K562 (cell line): ENCODE results near the gene SPARC. TPM values are rescaled to one million over a fixed set of nuclear protein-coding genes. Genes with fewer than 3 reads are reported as not detected.

Experiments
- BRD9 ChIP-seq: fragments of 450-650 bp; IDR thresholded peaks from 2 replicates; pipeline ENCODE4 v1.6.1; 2018; ENCODE audit warnings: low read depth; ENCODE audit not compliant: partially characterized antibody
- CHD1 ChIP-seq: fragments of 200-600 bp; sonication (generic); IDR thresholded peaks from one replicate; pipeline ENCODE4 v1.6.1; 2012; ENCODE audit warnings: mild to moderate bottlenecking, moderate library complexity, low read length, inconsistent platforms
- EP300 ChIP-seq: IDR thresholded peaks from 2 replicates; pipeline ENCODE4 v1.6.1; 2012; ENCODE audit warnings: low read length, improper control_type of control experiment
- ESRRA ChIP-seq: fragments of 450-650 bp; IDR thresholded peaks from 2 replicates; pipeline ENCODE4 v1.6.1; 2014; ENCODE audit warnings: low read depth, mild to moderate bottlenecking, moderate library complexity, borderline replicate concordance
- HDAC1 ChIP-seq, 2 experiments: fragments of 450-650 bp; IDR thresholded peaks; 2 replicates each; pipeline ENCODE4 v1.6.1; 2016 to 2017; ENCODE audit warnings: inconsistent platforms in 1 of 2, mild to moderate bottlenecking in 1 of 2, moderate library complexity in 1 of 2
- HNRNPUL1 ChIP-seq: fragments of 200-400 bp; formaldehyde crosslinking; IDR thresholded peaks from 2 replicates; pipeline ENCODE4 v1.6.1; 2017; ENCODE audit warnings: low read length
- PHF8 ChIP-seq: fragments of 200-600 bp; sonication (generic); IDR thresholded peaks from 2 replicates; pipeline ENCODE4 v1.6.1; 2012; ENCODE audit warnings: mixed run types, mild to moderate bottlenecking, inconsistent platforms, low read length, moderate library complexity, borderline replicate concordance
- RBM39 ChIP-seq: fragments of 200-400 bp; formaldehyde crosslinking; optimal IDR thresholded peaks from 2 replicates; pipeline ENCODE3; 2018; ENCODE audit warnings: low read depth, low read length
- TEAD2 ChIP-seq: fragments of 450-650 bp; IDR thresholded peaks from 2 replicates; pipeline ENCODE4 v1.6.1; 2016; ENCODE audit warnings: missing genetic modification characterization, control low read depth, missing compliant biosample characterization
- ZBTB7A ChIP-seq: IDR thresholded peaks from 2 replicates; pipeline ENCODE4 v1.6.1; 2011; ENCODE audit warnings: low read depth, mild to moderate bottlenecking, low read length, moderate library complexity, borderline replicate concordance; ENCODE audit not compliant: control insufficient read depth
- ZKSCAN3 ChIP-seq: fragments of 250-450 bp; sonication (Bioruptor Pico); IDR thresholded peaks from 2 replicates; pipeline ENCODE4 v1.4.0; 2020
- ZNF507 ChIP-seq: conservative IDR thresholded peaks from 2 replicates; pipeline ENCODE4 v1.6.1; 2017; ENCODE audit warnings: missing genetic modification characterization, missing compliant biosample characterization
- ZNF561 ChIP-seq: fragments of 450-650 bp; formaldehyde crosslinking; conservative IDR thresholded peaks from 2 replicates; pipeline ENCODE4 v1.4.0; 2020; ENCODE audit warnings: mild to moderate bottlenecking, moderate library complexity
- ZSCAN29 ChIP-seq: fragments of 450-650 bp; IDR thresholded peaks from 2 replicates; pipeline ENCODE4 v1.6.1; 2017
- polyA plus RNA-seq, 8 experiments: library from polyadenylated mRNA; depleted of rRNA in 4 of 8; stranded (reverse) in 5 of 8; unstranded in 3 of 8; fragments of >200 nt; fragmentation: Nextera tagmentation in 2 of 8; fragmentation: Illumina TruSeq in 1 of 8; extraction: Ambion mirVana in 2 of 8; extraction: Trizol in 1 of 8; gene quantifications; 2 replicates each; pipeline versions ENCODE4 v1.2.1 to v1.2.3, GENCODE V29; 2011 to 2014; ENCODE audit warnings: inconsistent platforms in 1 of 8, missing spikeins in 1 of 8
- total RNA-seq, 7 experiments: library from RNA; depleted of rRNA in 6 of 7; stranded (reverse); fragments of >200 nt in 6 of 7; fragmentation: Illumina TruSeq in 2 of 7; extraction: Trizol in 2 of 7; gene quantifications; 2 replicates each; pipeline versions ENCODE4 v1.2.1 to v1.2.3, GENCODE V29; 2011 to 2021; ENCODE audit warnings: low replicate concordance in 1 of 7
- TF ChIP-seq, protein P1 (sequence below), 3 experiments: IDR thresholded peaks in 2 of 3; conservative IDR thresholded peaks in 1 of 3; 2 replicates each; pipeline ENCODE4 v1.5.1; 2011 to 2012; ENCODE audit warnings: low read length in 3 of 3, mild to moderate bottlenecking in 3 of 3, control low read depth in 2 of 3, improper control_type of control experiment in 1 of 3, inconsistent platforms in 1 of 3, low read depth in 1 of 3, mixed read lengths in 1 of 3, moderate library complexity in 1 of 3; ENCODE audit not compliant: insufficient read depth in 2 of 3
- TF ChIP-seq, protein P2 (sequence below): fragments of 250-450 bp; sonication (Bioruptor Pico); IDR thresholded peaks from 2 replicates; pipeline ENCODE4 v1.8.0; 2021; ENCODE audit warnings: mild to moderate bottlenecking, moderate library complexity
- TF ChIP-seq, protein P3 (sequence below): fragments of 250-450 bp; sonication (Bioruptor Pico); IDR thresholded peaks from 2 replicates; pipeline ENCODE4 v1.5.0; 2021
- TF ChIP-seq, protein P4 (sequence below): sonication (generic); formaldehyde crosslinking; IDR thresholded peaks from 2 replicates; pipeline ENCODE4 v1.9.0; 2022; ENCODE audit warnings: mild to moderate bottlenecking, missing genetic modification reagents
- TF ChIP-seq, protein P5 (sequence below): fragments of 450-650 bp; IDR thresholded peaks from 2 replicates; pipeline ENCODE4 v1.6.1; 2018; ENCODE audit not compliant: partially characterized antibody

SPARC gene
- total and polyA plus RNA-seq, 9 of the 15 experiments (the other 6 are each of a cell fraction or from before 2014, with no cell fraction given), result 6.1 to 35.6 (median 12.2) TPM

DNA sequence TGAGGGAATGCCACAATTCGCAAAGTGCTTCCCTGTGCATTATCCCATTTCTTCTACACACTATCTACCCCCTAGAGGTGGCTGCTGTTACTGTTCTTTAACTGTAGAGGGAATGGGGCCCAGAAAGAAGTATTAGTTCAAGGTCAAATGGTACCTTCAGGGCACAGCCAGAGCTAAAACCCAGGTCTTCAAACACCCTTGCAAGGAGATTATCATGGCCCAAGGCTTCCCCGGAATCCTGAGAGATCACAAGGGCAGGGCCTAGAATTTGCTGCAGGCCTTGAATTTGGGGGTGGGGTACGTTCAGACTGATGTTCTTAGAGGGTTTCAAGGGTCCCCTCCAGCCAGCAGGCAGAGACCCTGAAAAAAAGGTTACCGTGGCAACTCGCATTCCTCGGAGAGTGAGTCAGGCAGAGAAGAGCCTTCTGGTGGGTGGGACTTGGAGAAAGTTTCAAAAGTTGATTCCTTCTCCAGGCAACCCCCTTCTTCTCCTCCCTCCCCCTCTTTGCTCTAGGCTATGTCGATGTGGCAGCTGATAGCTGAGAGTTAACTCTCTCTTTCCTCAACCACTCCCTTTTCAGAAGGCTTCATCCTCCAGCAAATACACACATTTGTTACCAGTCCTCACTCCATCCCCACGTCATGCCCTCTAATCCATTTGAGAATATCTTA, 1.9 kb downstream of the SPARC start (continued):
- TF ChIP-seq, protein P1, sequence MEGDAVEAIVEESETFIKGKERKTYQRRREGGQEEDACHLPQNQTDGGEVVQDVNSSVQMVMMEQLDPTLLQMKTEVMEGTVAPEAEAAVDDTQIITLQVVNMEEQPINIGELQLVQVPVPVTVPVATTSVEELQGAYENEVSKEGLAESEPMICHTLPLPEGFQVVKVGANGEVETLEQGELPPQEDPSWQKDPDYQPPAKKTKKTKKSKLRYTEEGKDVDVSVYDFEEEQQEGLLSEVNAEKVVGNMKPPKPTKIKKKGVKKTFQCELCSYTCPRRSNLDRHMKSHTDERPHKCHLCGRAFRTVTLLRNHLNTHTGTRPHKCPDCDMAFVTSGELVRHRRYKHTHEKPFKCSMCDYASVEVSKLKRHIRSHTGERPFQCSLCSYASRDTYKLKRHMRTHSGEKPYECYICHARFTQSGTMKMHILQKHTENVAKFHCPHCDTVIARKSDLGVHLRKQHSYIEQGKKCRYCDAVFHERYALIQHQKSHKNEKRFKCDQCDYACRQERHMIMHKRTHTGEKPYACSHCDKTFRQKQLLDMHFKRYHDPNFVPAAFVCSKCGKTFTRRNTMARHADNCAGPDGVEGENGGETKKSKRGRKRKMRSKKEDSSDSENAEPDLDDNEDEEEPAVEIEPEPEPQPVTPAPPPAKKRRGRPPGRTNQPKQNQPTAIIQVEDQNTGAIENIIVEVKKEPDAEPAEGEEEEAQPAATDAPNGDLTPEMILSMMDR (IDR thresholded peaks at IDR 0.05 in 2 of 3, conservative IDR thresholded peaks at IDR 0.05 in 1 of 3; ENCODE audit: insufficient read depth in 2 of 3, low read depth in 1 of 3, low read length in 3 of 3), result peak; percentile 7 to 30 (median 26); a peak in 1 of 6 replicates
- TF ChIP-seq ZSCAN29, result no peak
- TF ChIP-seq ZNF507 (tag), result no peak
- TF ChIP-seq, protein P2, sequence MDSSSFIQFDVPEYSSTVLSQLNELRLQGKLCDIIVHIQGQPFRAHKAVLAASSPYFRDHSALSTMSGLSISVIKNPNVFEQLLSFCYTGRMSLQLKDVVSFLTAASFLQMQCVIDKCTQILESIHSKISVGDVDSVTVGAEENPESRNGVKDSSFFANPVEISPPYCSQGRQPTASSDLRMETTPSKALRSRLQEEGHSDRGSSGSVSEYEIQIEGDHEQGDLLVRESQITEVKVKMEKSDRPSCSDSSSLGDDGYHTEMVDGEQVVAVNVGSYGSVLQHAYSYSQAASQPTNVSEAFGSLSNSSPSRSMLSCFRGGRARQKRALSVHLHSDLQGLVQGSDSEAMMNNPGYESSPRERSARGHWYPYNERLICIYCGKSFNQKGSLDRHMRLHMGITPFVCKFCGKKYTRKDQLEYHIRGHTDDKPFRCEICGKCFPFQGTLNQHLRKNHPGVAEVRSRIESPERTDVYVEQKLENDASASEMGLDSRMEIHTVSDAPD (CRISPR knock-in tag), result no peak
- TF ChIP-seq PHF8, result no peak
- TF ChIP-seq HDAC1 (IDR thresholded peaks at IDR 0.05), result no peak
- no peak for TF ChIP-seq ZKSCAN3 (CRISPR knock-in tag)
- TF ChIP-seq HNRNPUL1, result no peak
- no peak for TF ChIP-seq CHD1
- TF ChIP-seq ZBTB7A, result peak; percentile 43; the same call in 1 of the 2 replicates
- peak; percentile 71; the same call in 1 of the 2 replicates for TF ChIP-seq ESRRA
- no peak for TF ChIP-seq RBM39
- TF ChIP-seq EP300, result no peak
- TF ChIP-seq, protein P3, sequence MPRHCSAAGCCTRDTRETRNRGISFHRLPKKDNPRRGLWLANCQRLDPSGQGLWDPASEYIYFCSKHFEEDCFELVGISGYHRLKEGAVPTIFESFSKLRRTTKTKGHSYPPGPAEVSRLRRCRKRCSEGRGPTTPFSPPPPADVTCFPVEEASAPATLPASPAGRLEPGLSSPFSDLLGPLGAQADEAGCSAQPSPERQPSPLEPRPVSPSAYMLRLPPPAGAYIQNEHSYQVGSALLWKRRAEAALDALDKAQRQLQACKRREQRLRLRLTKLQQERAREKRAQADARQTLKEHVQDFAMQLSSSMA (CRISPR knock-in tag), result no peak
- TF ChIP-seq, protein P4, sequence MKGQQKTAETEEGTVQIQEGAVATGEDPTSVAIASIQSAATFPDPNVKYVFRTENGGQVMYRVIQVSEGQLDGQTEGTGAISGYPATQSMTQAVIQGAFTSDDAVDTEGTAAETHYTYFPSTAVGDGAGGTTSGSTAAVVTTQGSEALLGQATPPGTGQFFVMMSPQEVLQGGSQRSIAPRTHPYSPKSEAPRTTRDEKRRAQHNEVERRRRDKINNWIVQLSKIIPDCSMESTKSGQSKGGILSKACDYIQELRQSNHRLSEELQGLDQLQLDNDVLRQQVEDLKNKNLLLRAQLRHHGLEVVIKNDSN (CRISPR knock-in tag), result no peak
- no peak for TF ChIP-seq ZNF561 (CRISPR knock-in tag)
- TF ChIP-seq TEAD2, result 0 out of 2 replicates have a peak, but pooled peaks have one; percentile 44
- TF ChIP-seq BRD9, result no peak
- TF ChIP-seq, protein P5, sequence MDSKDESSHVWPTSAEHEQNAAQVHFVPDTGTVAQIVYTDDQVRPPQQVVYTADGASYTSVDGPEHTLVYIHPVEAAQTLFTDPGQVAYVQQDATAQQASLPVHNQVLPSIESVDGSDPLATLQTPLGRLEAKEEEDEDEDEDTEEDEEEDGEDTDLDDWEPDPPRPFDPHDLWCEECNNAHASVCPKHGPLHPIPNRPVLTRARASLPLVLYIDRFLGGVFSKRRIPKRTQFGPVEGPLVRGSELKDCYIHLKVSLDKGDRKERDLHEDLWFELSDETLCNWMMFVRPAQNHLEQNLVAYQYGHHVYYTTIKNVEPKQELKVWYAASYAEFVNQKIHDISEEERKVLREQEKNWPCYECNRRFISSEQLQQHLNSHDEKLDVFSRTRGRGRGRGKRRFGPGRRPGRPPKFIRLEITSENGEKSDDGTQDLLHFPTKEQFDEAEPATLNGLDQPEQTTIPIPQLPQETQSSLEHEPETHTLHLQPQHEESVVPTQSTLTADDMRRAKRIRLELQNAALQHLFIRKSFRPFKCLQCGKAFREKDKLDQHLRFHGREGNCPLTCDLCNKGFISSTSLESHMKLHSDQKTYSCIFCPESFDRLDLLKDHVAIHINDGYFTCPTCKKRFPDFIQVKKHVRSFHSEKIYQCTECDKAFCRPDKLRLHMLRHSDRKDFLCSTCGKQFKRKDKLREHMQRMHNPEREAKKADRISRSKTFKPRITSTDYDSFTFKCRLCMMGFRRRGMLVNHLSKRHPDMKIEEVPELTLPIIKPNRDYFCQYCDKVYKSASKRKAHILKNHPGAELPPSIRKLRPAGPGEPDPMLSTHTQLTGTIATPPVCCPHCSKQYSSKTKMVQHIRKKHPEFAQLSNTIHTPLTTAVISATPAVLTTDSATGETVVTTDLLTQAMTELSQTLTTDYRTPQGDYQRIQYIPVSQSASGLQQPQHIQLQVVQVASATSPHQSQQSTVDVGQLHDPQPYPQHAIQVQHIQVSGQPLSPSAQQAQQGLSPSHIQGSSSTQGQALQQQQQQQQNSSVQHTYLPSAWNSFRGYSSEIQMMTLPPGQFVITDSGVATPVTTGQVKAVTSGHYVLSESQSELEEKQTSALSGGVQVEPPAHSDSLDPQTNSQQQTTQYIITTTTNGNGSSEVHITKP, result no peak
